T-helper 1 cell treated with Interleukin-12 subunit alpha and Interleukin-12 subunit beta and Interleukin-4 antibody, amounts not matched to agents 30 μg/mL and 1 μg/mL, for 36 hours (primary cell): ENCODE results near the gene MOCS1.

Experiments used
- H3K27ac Mint-ChIP-seq: one replicate; pipeline ENCODE4 v1.8.0; 2021; ENCODE audit warnings: mild to moderate bottlenecking, mixed read lengths
- H3K27me3 Mint-ChIP-seq: one replicate; pipeline ENCODE4 v1.8.0; 2021; ENCODE audit warnings: low read depth, mixed read lengths
- H3K36me3 Mint-ChIP-seq: one replicate; pipeline ENCODE4 v1.8.0; 2021; ENCODE audit warnings: low read depth, mixed read lengths
- H3K4me1 Mint-ChIP-seq: one replicate; pipeline ENCODE4 v1.8.0; 2021; ENCODE audit warnings: low read depth, mixed read lengths
- H3K4me3 Mint-ChIP-seq: one replicate; pipeline ENCODE4 v1.8.0; 2021; ENCODE audit warnings: mild to moderate bottlenecking, moderate library complexity, mixed read lengths
- H3K9me3 Mint-ChIP-seq: one replicate; pipeline ENCODE4 v1.8.0; 2021; ENCODE audit warnings: mixed read lengths

Gene MOCS1

DNA sequence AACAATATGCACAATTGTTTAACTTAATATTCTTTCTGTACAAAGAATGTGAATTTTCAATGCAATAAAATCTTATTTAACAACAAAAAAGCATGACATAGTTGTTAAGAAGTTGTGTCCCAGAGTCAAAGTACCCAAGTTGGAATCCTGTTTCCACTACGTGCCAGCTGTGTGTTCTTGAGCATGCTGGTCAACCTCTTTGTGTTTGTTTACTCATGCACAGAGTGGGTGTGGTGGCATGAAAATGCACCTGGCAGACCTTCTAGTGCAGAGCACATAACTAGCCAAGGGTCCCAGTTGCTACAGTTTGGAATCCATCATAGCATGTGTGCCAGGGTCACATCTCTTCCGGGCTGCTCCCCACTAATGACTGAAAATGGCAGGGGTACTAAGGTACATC is 24.7 kb upstream of the MOCS1 start:
- Mint-ChIP-seq H3K4me3 (no peak overlapping the region), H3K27me3 (peaks cover 8% of the 10 kb centered on the region), H3K9me3 (no peaks in the 10 kb centered on the region), H3K4me1 (no peaks in the 10 kb centered on the region), H3K36me3 (no peaks in the 10 kb centered on the region), H3K27ac (no peak overlapping the region)

DNA sequence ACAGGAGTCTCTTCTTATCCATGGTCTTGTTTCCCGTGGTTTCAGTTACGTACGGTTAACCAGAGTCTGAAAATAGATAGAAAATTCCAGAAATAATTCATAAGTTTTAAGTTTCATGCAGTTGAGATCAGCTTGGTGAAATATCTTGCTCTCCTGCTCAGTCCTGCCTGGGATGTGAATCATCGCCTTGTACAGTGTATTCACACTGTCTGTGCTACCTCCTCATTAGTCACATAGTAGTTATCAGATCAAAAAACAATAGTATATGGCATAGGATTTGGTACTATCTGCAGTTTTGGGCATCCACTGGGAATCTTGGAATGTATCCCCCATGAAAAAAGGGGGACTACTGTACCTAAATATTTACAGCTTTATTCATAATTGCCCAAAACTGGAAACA is 22.7 kb upstream of the MOCS1 start:
- H3K4me1 Mint-ChIP-seq, result no peaks in the 10 kb centered on the region
- H3K27me3 Mint-ChIP-seq, result peaks cover 8% of the 10 kb centered on the region
- H3K36me3 Mint-ChIP-seq, result no peaks in the 10 kb centered on the region
- no peak overlapping the region for H3K27ac Mint-ChIP-seq
- no peaks in the 10 kb centered on the region for H3K9me3 Mint-ChIP-seq
- H3K4me3 Mint-ChIP-seq, result no peak overlapping the region

DNA sequence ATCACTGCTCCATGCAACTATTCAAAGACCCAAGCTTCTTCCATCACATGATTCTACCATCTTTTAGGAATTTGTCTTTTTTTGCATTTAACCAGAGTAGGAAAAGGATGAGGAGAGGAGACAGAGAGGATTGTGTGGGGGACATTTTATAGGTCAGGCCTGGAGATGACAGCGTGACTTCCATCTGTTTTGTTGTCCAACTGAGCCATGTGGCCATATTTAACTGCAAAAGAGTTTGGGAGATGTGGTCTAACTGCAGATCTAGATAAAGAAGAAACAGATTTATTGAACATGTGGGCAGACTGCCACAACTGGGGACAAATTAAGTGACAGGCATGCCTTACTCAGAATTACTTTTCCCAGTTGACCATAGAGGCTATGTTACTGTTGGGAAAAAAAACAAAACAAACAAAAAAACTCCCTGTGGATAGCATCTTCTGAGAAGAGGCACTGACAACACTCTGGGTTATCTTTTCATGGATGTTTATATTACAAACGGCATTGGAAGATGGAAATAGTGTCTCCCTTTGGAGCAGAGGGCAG is 18.9 kb upstream of the MOCS1 start:
- H3K27ac Mint-ChIP-seq, result no peak overlapping the region
- no peaks in the 10 kb centered on the region for H3K27me3 Mint-ChIP-seq
- no peaks in the 10 kb centered on the region for H3K36me3 Mint-ChIP-seq
- H3K4me3 Mint-ChIP-seq, result no peak overlapping the region
- H3K4me1 Mint-ChIP-seq, result no peaks in the 10 kb centered on the region
- H3K9me3 Mint-ChIP-seq, result no peaks in the 10 kb centered on the region

DNA sequence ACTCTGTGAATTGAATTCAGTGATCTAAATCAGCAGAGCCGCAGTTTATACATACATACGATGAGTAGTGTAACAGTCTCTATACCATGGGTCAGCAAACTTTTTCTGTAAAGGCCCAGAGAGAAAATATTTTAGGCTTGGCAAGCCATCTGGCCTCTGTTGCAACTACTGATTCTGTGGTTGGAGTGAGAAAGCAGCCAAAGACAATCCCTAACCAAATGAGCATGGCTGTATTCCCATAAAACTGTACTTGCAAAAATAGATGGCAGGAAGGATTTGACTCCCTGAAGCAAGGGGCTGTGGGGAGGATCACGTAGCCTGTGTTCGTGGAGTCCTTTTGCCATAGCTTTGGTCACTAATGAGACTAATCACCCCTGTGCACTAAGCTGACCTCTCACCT is 17.9 kb upstream of the MOCS1 start:
- Mint-ChIP-seq H3K36me3 (no peaks in the 10 kb centered on the region), H3K27me3 (no peaks in the 10 kb centered on the region), H3K9me3 (no peaks in the 10 kb centered on the region), H3K4me1 (no peaks in the 10 kb centered on the region), H3K4me3 (no peak overlapping the region), H3K27ac (no peak overlapping the region)

DNA sequence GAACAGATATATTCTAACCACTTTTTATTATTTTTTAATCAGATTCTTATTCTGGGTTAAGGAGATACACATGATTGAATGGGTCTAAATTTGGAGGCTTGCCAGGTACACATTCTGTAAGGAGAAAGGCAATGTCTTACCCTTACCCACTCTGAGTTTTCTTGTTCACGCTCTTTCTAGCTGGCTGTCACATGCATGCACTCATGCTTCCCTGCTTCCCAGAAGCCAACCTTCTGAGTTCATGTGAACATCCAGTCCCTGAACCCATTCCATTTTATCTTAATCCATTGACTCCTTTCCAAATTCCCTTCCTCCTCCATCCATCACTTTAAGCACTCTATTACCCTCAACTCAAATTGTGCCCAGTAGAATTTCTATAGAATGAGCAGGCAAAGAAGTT is 17.5 kb upstream of the MOCS1 start:
- no peaks in the 10 kb centered on the region for H3K36me3 Mint-ChIP-seq
- no peak overlapping the region for H3K4me3 Mint-ChIP-seq
- no peak overlapping the region for H3K27ac Mint-ChIP-seq
- no peaks in the 10 kb centered on the region for H3K4me1 Mint-ChIP-seq
- H3K27me3 Mint-ChIP-seq, result no peaks in the 10 kb centered on the region
- H3K9me3 Mint-ChIP-seq, result no peaks in the 10 kb centered on the region

DNA sequence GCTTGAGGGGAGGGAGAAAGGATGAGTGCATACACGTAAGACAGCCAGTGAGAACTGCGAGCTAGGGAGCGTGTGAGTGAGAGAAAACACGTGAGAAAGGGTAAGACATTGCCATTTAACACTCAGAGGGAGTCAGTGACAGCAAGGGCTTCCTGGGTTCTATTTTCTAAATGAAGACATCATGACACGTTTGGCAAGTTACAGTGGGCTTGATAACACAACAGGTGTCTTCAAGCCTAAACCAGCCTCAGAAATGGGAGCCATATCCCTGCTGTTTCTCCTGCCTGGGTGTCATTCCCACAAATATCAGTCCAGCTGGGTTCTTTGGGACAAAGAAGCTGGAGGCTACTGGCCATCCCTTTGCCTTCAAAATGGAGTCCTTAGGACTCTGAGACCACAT is 16.9 kb upstream of the MOCS1 start:
- H3K4me3 Mint-ChIP-seq, result no peak overlapping the region
- H3K36me3 Mint-ChIP-seq, result no peaks in the 10 kb centered on the region
- H3K4me1 Mint-ChIP-seq, result no peaks in the 10 kb centered on the region
- no peaks in the 10 kb centered on the region for H3K9me3 Mint-ChIP-seq
- no peaks in the 10 kb centered on the region for H3K27me3 Mint-ChIP-seq
- H3K27ac Mint-ChIP-seq, result no peak overlapping the region

DNA sequence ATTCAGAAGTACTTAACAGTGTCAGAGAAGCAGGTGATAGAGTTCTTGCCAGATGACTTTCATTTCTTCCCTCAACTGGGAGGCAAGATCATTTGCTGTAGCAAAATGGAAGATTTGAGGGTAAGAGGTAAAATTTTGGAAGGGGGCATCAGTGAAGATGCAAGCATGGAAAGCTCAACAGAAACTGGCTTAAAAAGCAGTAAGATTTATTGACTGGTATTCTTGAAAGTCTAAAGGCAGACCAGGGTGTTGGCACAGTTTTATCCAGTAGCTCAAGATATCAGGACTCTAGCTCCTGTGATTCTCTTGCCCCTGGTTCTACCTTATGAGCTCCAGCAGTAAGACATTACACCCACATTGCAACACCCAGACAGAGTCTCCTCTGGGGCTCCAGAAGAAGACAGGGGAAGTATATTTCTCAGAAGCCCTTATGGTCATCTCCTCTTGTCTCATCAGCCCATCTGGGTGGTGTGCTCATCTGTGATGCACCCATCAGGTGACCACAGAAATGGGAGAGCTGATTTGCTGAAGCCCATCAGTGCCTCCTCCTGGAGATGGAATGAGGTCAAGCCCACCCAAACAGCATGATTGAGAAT is 16.0 kb upstream of the MOCS1 start:
- no peak overlapping the region for H3K4me3 Mint-ChIP-seq
- no peak overlapping the region for H3K27ac Mint-ChIP-seq
- no peaks in the 10 kb centered on the region for H3K36me3 Mint-ChIP-seq
- H3K27me3 Mint-ChIP-seq, result no peaks in the 10 kb centered on the region
- no peaks in the 10 kb centered on the region for H3K4me1 Mint-ChIP-seq
- H3K9me3 Mint-ChIP-seq, result no peaks in the 10 kb centered on the region

DNA sequence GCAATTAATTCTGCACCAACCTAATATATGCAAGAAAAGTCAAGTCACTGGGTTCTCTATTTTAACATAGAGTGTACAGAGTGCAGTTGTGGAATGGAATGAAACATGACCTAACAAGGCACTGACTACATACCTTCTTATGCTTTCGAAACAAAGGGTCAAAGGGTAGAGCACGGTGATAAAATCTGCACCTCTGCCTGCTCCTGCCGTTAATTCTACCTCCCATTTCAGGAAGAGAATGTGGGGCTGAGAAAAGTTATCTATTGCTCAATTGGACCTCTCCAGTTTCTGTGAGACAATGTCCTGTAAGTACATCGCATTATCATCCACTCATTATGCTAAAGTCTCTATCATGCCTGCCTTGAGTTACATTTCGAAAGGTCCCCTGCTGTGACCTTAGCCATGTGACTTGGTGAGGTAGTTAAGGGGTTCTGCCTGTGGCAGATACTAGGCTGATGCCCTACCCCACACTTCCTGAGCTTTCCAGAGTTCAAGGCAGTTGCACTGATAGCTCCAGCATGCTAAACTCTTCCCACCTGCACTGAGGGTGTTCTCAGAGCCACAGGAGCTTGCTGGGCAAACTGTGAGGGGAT is 14.0 kb upstream of the MOCS1 start:
- H3K27me3 Mint-ChIP-seq, result no peaks in the 10 kb centered on the region

DNA sequence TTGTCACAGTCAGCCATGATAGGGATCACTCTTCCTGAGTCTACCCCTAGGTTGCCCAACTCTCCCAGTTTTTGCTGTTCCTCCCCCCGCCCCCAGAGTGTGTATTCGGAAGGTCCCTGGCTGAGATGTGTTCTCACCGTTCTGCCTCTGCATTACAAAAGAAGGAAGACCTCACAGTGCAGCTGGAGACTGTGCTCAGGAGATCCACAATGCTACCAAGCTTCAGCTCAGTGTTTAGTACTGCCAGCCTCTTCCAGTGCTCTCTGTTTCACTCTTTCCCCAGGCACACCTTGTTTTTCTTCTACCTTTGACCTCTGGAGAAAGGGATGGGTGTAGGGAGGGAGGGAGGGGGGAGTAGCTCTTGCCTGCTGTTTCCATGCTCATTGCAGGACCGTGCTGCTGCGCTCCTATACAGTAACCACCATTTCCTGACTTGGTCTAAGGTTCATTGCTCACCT is 13.4 kb upstream of the MOCS1 start:
- H3K9me3 Mint-ChIP-seq, result no peaks in the 10 kb centered on the region
- no peaks in the 10 kb centered on the region for H3K4me1 Mint-ChIP-seq
- no peaks in the 10 kb centered on the region for H3K36me3 Mint-ChIP-seq
- no peak overlapping the region for H3K4me3 Mint-ChIP-seq
- no peaks in the 10 kb centered on the region for H3K27me3 Mint-ChIP-seq
- no peak overlapping the region for H3K27ac Mint-ChIP-seq

More for the DNA sequence above, 14.0 kb upstream of the MOCS1 start:
- no peaks in the 10 kb centered on the region for H3K9me3 Mint-ChIP-seq
- no peaks in the 10 kb centered on the region for H3K36me3 Mint-ChIP-seq
- H3K27ac Mint-ChIP-seq, result no peak overlapping the region
- no peaks in the 10 kb centered on the region for H3K4me1 Mint-ChIP-seq
- H3K4me3 Mint-ChIP-seq, result no peak overlapping the region

DNA sequence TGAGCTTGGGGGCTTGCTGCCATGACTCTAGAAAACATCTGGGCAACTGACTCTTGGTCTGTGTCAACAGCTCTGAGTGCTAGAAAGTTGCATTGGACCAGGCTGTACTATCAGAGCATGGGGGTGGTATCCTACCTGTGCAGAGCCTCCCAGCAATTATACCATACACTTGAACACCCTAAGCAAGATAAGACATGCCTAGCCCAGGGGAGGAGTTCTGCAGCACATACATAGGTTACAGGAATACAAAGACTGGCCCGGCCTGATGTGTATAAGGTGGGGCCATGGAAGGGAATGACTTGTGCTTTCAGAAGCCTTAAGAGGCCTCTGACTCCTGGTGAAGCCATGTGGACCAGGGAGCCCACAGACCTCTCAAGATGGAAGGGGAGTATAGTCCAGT is 11.4 kb upstream of the MOCS1 start:
- Mint-ChIP-seq H3K27me3 (no peaks in the 10 kb centered on the region), H3K36me3 (no peaks in the 10 kb centered on the region), H3K4me1 (no peaks in the 10 kb centered on the region), H3K9me3 (no peaks in the 10 kb centered on the region), H3K4me3 (no peak overlapping the region), H3K27ac (no peak overlapping the region)

DNA sequence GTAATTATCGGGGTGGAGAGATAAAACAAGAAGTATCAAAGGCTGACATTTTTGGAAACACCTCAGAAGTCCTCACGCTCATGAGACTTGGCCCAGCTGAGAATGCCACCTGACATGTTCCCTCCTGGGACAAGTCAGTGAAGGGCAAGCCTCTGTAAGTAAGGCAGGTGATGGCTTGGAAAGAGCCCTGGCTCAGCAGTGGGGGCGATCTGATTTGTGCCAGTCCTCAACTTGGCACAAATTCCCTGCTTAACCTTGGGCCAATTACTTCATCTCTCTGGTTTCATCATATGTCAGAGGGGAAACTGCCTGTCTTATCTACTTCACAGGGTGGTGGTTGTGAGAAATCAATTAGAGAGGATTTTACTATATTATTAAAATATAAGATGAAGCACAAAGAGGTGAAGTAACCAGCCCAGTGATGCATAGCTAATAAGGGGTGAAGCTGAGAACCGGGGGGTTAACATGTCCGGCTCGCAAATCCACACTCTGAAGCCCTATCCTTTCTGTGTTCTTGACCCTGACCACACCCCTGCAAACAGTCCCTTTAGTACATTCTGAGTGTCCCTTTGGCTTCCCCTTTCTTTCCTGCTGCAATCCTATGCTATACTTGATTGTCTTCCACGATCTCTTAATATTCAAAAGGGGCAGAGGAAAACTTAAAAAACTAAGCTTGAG is 8.8 kb upstream of the MOCS1 start:
- Mint-ChIP-seq H3K4me1 (no peaks in the 10 kb centered on the region), H3K27ac (no peak overlapping the region), H3K27me3 (peaks cover 5% of the 10 kb centered on the region), H3K36me3 (no peaks in the 10 kb centered on the region), H3K4me3 (no peak overlapping the region), H3K9me3 (no peaks in the 10 kb centered on the region)

DNA sequence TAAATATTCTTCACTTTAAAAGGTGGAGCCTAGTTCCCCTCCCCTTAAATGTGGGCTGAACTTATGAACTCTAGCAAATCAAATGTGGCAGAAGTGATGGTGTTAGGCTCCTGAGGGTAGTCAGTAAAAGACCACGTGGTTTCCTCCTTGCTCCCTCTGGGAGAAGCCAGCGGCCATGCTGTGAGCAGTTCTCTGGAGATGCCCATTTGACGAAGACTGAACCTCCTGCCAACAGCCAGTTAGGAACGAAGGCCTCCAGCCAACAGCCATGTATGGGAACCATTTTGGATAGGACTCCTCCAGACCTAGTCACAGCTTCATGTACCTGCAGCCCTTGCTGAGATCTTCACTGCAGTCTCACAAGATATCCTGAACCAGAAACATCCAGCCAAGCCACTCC is 7.6 kb upstream of the MOCS1 start:
- Mint-ChIP-seq H3K27me3 (peaks cover 15% of the 10 kb centered on the region), H3K4me1 (no peaks in the 10 kb centered on the region), H3K4me3 (no peak overlapping the region), H3K9me3 (no peaks in the 10 kb centered on the region), H3K27ac (no peak overlapping the region), H3K36me3 (no peaks in the 10 kb centered on the region)

DNA sequence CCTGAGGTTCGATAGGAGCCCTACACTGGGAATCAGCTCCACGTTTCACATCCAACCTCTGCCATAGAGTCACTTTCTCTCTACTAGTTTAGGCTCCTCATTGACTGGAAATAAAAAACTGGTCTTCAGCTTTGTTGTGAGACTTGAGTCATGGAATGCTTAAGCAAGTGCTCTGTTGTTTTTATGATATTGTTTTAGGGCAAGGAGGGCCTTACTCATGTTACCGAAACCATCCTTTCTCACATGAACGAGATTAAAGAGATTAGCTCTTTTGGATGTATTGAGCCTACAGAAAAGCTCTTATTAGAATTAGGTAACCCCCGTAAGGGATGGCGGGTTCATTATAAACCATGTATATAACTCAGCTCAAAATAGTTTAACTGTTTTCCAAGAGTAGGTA is 6.9 kb upstream of the MOCS1 start:
- Mint-ChIP-seq H3K4me3 (no peak overlapping the region), H3K9me3 (no peaks in the 10 kb centered on the region), H3K36me3 (no peaks in the 10 kb centered on the region), H3K27me3 (peaks cover 16% of the 10 kb centered on the region), H3K27ac (no peak overlapping the region), H3K4me1 (no peaks in the 10 kb centered on the region)

DNA sequence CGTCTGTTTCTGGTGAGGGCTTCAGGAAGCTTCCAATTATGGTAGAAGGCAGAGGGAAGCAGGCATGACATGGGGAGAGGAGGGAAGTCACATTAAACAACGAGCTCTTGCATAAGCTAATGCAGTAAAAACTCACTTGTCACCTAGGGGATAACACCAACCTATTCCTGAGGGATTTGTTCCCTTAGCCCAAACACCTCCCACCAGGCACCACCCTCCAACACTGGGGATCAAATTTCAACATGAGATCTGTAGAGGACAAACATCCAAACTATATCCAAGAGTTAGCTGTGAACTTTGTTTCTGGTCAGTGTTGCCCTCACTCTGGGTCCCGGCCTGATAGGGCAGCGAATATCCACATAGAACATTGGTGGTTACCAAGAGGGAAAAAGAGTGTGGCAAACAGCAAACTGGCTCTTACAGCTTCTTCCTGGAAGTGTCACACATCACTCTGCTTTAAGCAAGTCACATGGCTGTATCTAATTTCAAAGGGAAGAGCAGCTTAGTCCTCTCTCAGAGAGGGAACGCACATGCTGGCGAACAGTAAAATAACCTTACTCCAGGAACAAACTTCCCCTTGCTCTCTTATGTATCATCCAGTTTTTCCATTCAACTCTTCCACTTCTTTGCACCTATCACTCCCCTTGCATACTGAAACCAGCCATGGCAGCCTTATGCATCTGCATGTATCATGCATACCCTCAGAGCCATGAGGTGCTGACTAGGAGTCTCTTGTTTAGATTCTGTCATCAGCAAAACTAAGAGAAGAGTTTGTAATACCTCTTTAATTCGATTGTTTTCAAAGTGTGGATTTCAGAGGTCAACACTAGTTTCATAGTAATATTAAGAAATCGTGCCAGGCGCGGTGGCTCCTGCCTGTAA is 4.8 kb upstream of the MOCS1 start:
- peaks cover 1% of the 10 kb centered on the region for H3K4me1 Mint-ChIP-seq
- H3K27ac Mint-ChIP-seq, result no peak overlapping the region
- no peak overlapping the region for H3K4me3 Mint-ChIP-seq
- H3K36me3 Mint-ChIP-seq, result no peaks in the 10 kb centered on the region
- H3K27me3 Mint-ChIP-seq, result peaks cover 22% of the 10 kb centered on the region
- no peaks in the 10 kb centered on the region for H3K9me3 Mint-ChIP-seq
